Hematopoietic multipotent progenitor cell treated with erythropoietin and hydrocortisone succinate and interleukin-3 and kit ligand, for 6 days (in vitro differentiated cells): ENCODE results near the gene PLXNA1.

Source experiments
- DNase-seq: peaks from one replicate; pipeline ENCODE4 v3.0.0-alpha.2; 2015

PLXNA1 gene

DNA sequence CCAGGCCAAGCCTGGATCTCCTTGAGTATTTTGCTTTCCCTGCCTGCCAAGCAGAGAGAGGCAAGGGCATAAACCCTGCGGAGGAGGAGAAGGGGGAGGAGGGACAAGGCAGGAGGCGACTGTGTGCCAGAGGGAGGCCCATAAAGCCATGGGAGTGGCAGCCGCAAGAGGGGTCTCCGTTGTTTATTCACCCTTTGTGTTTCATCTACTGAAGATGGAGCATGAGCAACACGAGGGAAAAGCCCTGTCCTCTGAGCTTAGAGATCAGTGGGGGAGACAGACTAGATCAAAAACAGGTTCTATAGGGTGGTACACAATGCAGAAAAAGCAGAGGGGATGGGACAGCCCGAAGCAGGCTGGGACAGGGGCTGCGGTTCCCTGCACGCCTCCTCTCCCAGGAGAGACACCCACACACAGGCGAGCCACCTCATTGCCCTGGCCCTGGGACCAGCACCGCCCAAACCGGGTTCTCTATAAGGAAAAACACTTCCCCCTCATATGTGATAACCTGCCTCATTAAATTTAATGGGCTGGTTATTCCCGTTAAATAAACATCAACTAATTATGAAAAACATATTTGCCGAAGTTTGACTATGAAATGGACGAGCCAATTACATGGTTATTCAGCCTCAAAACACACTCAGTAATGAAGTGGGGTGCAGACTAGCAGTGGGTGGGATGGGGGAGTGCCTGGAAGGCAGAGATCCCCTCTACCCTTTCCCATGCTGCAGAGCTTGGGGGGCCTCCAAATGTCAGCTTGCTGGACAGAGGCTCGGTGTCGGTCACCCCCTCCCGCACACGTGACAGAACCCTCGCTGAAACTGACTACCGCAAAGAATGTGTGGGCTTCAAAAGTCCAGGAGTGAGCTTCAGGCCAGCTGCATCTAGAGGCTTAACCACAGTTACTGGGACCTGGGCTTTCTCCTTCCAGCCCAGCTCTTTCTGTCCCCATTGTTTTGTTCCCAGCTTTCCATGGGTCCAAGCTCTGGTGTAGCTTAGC, 14.2 kb upstream of the PLXNA1 start:
- DNase-seq = no peak

DNA sequence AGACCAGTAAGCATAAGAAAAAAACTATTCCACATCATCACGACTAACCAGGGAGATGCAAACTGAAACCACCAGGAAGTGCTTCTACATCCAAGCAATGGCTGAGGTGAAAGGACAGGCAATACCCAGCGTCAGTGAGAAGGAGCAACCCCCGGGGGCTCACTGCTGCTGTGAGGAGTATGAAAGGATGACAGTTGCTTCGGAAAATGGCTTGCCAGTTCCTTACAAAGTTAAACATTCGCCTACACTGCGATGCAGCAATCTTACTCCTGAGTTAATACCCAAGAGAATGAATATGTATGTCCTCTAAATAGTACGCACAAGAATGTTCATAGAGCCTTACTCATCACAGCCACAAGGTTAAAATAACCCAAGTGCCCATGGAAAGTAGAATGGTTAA, 13.3 kb upstream of the PLXNA1 start:
- DNase-seq = no peak

DNA sequence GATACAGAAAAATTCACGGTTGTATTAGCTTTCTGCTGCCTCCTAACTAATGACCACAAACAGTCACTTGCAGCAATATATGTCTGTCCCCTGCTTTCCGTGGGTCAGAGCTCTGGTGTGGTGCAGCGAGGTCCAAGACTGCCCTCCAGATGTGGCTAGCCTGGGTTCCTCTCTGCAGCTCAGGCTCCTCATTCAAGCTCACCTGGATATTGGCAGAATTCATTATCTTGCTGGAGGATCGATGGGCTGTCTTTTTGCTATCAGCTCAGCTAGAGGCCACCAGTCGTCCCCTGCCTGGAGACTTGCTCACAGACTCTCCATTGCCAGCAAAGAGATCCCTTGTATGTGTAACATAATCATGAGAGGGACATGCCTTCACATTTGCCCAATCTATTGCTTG, 12.8 kb upstream of the PLXNA1 start:
- DNase-seq = no peak

DNA sequence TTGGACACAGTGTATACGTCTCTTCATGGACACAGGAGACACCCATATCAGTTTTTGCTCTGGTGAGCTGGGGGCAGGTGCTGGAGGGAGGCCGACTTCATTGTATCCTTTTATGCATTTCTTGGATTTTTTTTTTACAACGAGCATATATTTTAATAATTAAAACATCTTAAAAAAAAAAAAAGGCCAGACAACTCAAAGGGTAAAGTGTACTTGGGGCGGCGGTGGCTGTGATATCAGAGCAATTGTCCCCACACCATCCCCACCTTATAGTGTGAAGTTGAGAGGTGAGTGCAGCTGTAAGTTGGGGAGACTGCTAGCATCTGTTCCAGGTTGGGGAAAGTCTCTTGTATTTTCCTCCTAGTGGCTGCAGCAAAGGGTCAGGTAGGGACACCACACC, 12.0 kb upstream of the PLXNA1 start:
- DNase-seq = no peak

DNA sequence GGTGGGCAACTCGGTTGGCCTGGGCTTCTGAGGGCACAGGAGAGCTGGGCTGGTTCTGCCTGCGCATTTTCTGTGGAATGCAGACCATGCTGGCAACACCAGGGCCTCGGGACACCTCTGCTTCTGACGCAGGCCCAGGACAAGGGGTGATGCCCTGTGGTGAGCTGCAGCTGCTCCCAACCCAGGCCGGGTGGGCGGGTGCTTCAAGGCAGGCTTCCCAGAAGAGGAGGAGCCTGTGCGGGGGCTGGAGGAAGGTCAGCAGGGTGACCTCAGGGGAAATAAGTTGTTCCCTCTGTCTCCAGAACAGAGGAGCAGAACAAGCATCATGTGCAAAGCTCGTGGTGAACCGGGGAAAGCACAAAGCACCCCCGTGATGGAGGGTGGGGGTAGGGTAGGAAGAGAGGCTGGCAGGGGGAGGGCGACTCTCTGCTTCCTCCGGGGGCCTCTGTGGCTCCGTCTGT, 11.0 kb upstream of the PLXNA1 start:
- no peak for DNase-seq

DNA sequence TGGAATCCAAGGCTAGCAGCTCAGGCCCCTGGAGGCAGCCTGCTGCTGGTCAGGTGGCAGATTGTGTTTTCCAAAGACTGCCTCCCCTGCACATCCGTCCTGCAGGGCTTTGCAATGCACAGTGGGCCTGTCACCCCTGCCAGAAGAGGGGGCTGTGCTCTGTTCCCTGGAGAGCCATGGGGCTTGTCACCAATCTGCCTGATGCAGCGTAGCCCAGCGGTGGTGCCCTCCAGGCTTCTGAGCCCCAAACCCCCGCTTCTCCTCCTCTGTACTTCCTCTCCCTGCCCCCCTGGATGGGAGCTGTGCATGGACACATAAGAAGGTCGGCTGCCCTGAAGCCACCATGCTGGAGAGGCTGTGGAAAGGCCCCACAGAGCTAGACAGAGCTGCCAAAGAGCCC, 10.0 kb upstream of the PLXNA1 start:
- no peak for DNase-seq

DNA sequence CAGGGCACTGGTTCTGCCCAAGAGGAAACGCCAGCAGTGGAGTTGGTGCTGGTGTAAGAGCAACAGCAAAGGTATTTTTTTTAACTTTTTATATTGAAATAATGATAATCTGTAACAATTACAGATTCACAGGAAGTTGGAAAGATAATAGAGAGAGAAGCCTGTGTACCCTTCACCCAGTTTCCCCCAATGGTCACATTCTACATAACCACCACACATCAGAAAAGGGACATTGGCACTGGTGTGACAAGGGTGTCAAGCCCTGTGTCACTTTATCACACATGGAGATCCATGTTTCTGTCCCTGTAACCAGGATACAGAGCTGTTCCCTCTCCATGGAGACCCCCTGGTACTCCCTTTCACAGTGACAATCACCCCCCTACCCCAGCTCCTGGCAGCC, 9.1 kb upstream of the PLXNA1 start:
- no peak for DNase-seq

DNA sequence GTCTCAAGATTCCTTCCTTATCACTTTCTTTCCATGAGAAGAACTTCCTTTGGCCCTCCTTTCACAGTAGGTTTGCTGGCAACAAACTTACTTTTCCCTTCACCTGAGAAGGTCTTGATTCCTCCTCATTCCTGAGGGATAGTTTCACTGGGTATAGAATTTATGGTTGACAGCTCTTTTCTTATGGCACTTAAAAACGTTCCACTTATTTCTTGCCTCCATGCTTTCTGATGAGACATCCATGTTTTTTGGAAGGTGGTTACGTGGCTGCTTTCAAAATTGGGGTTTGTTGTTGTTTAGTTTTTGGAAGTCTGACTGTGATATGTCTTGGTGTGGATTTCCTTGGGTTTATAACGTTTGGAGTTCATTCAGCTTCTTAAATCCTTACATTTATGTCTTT, 8.2 kb upstream of the PLXNA1 start:
- no peak for DNase-seq

DNA sequence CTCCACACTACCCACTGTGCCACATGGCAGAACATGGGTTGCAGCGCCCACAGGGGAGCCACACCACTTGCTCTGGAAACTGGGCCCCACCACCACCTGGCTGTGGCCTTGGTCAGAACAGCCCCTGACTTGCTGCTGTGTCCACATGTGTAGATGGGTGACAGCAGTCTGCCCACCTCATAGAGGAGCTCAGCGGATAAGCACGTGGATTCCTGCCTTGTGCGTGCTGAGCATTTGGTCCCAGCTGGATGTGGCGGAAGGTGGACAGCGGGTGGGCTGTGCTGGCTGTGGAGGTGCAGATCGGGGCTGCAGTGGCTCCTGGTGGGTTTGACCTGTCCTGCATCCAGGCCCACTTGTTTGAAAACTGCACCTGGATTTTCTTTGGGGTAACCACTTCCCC, 6.0 kb upstream of the PLXNA1 start:
- no peak for DNase-seq

DNA sequence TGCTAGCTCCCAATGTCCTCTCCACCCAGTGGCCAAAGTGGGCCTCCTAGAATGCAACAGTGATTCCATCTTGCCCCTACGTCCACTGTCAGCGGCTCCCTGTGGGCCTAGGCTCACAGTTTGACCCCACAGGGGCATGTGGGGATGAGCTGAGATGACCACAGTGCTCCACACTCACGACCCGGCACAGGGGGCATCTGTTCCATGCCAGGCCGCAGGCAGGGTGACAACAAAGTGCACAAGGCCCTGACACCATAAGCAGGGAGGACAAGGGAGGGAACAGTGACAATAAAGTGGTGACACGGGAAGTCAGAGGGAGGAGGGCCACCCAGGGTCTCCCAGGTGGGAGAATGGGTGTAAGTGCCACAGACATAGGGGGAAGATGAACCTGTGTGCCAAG, 5.1 kb upstream of the PLXNA1 start:
- DNase-seq = no peak

DNA sequence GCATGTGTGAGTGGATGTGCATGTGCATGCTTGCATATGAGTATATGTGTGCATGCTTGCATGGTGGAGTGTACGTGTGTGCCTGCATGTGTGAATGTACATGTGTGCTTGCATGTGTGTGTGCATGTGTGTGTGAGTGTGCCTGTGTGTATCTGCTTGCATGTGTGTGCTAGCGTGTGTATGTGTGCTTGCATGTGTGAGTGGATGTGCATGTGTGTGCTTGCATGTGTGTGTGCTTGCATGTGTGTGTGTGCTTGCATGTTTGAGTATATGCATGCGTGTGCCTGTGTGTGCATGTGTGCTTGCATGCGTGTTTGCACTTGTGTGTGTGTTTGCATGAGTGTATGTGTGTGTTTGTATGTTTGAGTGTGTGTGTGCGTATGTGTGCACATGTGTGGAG, 4.6 kb upstream of the PLXNA1 start:
- DNase-seq = no peak

DNA sequence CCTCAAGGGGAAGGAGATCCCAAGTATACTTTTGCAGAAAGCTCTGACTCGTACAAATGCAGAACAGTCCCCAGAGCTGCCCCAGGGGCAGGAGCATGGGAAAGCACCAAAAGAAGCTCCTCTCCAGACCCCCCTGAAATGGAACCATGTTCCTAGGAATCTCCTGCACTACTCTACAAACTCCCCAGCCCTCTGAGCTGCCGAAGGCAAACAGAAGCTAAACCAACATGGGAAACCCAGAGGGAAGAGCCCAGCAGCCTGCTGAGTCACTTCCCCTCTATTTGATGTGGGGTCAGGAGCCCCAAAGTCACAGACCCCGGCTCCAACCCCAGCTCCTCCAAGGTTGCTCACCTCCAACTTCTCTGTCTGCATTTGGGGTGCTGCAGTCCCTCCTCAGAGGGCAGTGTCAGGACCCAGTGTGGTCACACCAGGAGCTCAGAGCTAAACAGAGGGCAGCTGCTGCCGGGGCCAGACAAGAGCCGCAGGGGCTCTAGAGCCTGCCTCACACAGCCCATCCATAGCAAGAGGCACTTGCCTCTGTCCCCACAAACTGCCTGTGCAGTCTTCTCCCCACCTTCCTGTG, 3.8 kb upstream of the PLXNA1 start:
- no peak for DNase-seq

DNA sequence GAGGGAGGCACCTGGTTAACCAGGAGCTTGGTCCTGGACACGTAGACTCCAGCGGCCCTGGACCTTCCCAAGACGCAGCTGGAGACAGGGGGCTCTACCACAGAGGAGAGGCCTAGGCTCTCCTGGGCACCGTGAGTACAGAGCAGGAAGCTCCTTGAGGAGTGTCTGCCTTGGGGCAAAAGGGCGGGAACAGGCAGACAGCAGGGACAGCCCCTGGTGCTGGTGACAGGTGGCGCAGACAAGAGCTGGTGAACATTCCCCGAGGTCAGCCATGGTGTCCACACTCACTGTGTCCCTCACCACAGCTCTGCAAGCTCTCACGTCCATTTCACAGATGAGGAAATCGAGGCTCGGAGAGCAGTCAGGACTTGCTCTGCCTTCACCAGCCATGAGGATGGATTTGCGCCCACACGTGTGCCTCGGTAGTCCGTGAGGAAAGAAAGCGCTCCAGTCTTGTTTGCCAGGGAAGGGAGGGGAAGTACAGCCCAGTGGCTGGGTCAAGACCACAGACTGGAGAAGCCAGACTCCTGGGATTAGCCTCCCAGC, 2.6 kb upstream of the PLXNA1 start:
- no peak for DNase-seq

DNA sequence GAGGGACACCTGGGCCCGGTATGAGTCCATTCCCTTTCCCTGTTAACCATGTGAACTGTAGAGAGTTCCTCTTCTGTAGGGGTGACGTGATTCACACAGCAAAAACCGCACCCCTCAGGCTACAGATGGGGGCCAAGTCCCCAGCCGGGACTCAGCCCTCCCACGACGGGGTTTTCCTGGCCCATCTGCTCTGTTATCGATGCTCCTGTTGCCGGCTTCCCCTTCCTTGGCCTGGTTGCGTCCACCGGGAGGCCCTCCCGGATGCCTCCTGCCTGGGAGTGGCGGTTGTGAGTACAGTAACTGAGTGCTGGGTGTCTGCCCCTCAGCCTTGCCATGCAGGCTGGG, 817 bp upstream of the PLXNA1 start:
- DNase-seq = peak; percentile 26

DNA sequence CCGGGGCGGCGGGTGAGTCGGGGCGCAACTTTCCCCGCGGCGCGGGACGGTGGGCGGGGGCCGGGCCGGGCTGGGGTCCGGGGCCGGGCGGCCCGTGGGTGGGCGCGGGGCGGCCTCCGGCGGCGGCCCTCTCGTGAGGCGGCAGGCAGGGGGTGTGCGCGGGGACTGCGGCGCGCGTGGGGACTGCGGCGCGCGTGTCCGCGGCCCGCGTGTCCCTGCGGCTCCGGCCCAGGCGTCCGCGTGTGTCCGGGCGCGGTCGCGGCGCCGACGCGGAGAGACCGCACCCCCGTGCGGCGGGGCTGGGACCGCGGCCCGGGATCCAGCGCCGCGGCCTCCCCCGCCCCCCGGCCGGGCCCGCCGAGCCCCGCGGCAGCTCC, 349 bp downstream of the PLXNA1 start:
- DNase-seq = no peak

DNA sequence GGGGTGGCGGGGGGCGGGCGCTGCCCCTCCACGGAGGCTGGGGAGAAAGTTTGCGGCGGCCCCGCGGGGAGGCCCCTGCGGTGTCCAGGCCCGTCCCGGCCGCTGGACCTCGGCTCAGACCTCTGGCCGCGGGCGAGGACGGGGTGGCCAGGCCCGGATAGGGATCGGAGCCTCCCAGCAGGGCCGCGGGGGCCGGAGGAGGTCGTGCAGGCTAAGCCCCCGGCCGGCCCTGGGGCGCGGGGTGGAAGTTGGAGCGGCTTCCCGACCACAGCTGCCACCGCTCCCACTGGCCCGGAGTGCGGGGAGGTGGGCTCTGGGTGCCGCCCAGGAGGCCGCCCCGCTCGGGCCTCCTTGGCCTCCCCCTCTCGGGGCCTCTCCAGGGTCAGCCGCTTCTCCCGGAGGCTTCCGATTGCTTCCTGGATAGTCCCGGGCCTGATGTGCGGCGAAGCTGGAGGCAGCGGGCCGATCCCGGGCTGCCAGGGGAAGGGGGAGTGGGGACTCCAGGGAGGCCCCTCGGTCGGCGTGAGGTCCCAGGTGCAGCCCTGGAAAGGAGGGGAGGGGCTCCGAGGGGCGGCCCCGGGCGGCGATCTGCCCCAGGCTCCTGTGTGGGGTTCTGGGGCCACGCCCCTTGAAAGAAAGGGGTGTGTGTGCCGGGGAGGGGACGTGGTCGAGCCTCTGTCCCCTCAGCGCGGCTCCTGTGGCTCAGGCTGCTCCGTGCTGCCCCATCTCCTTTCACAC, 907 bp downstream of the PLXNA1 start:
- peak; percentile 36 for DNase-seq

DNA sequence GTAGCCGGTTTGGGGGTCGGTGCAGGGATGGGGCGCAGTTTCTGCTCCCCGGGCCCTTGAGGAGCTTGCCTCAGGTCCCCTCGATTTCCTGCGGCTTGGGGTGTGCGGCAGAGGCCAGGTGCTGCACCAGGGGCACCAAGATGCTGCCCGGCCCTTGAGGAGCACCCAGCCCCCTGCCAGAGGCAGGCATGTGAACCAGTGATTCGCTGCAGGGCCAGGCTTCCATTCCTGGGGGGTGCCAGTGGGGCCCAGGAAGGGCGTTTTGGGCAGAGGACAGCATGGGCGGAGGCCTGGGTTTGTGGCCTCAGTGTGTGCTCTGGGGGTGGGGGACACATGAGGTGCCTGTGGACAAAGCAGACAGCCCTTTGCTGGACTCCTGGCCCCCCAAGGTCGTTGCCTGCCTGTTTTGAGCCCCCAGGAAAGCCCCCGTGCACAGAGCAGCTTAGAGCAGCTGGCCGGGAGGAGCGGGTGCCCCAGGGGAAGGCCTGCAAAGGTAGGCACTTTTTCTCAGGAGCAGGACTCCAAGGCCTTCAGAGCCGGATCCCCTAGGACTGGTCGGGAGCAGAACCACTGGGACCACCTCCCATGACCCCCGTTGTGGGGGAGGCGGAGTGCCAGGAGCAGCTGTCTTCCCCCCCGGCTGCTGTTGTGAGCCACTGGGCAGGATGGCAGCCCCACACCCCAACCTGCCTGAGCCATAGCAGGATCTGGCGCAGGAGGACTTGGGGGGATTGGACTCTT, 1.6 kb downstream of the PLXNA1 start:
- no peak for DNase-seq

DNA sequence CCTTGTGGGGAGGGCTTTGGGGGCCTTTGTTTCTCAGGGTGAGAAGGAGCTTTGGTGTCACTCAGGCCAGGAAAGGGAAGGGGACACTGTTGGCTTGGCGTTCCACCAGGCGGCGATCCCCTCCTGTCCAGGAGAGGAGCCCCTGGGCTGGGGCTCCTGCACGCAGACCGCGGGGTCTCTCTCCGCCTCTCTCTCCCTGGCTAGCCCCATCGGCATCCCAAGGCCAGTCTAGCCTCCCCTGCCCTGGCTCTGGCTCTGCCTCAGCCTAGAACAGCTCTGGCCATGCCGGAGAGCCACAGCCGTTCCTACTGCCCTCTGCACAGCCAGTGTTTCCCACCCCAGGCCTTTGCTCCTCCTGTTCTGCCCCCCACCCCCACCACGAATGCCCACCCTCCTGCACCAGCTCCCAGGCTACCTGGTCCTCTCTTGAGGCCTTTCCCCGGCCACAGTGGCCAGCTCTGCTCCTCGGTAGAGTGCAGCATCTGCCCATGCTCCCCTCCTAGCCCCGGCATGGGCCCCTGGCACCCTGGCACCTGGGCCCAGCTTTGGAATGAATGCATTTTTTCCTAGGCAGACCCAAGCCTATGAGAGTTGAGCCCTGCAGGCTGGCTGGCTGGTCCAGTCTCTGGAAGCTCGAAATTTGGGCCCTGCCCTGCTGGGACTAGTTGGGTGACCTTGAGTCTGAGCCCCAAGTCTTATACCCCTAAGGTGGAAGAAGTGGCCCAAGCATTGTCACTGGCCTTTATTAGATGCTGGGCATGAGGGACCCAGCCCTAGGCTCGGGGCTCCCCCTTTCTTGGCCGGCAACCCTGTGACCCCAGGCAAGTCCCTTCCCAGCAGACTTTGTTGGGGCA, 2.4 kb downstream of the PLXNA1 start:
- DNase-seq = no peak

DNA sequence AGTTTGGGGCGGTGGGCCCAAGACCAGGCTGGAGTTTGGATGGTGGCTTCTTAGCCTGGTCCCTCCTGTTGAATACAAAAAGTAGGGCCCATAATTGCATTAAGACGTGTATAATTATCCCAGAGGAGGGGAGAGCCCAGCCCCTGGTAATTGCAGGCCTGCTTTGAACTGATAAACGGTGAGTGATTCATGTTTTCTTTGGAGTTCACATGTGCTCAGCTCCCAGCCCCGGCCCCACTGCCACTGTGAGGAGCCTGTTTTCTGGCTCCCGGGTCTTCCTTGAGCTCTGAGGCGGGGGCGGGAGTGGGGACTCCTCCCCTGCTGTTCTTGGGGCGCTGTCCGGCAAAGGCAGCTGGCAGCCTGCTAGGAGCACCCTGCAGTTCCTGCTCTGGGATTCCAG, 3.1 kb downstream of the PLXNA1 start:
- DNase-seq = peak; percentile 87

DNA sequence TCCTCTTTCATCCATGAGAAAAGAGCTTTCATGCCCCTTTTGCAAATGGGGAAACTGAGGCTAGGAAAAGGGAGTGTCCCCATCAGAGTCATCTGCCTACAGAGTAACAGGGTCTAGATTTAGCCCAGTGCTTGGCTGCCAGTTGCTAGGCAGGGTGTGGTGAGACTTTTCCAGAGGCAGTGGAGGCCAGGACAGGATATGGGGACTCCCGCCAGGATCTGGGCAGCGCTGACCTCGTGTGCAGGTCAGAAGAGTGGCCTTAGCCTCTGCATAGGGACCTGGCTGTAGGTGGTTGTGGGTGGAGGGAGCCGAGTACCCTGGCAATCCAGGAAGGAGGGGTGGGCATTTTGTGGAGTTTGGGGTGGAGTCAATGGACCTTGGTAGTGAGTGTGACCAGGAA, 4.2 kb downstream of the PLXNA1 start:
- DNase-seq = no peak

DNA sequence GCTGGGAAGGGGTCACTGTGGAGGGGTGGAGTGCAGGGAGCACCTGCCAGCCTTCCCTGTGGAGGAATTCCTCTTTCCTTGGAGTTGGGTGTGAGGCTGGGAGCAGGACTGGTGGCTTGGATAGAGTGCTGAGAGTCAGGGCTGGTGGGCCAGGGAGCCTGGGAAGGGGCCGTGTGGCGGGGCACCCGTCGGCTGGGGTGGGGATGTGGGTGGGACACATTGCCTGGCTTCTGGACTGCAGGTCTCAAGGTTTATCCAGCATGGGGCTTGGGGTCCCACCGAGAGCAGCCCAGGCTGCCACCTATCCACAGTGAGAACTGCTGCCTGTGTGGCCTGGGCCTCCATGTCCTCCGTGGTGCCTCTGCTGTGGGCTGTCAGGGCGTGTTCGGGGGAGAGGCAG, 4.7 kb downstream of the PLXNA1 start:
- DNase-seq = no peak

DNA sequence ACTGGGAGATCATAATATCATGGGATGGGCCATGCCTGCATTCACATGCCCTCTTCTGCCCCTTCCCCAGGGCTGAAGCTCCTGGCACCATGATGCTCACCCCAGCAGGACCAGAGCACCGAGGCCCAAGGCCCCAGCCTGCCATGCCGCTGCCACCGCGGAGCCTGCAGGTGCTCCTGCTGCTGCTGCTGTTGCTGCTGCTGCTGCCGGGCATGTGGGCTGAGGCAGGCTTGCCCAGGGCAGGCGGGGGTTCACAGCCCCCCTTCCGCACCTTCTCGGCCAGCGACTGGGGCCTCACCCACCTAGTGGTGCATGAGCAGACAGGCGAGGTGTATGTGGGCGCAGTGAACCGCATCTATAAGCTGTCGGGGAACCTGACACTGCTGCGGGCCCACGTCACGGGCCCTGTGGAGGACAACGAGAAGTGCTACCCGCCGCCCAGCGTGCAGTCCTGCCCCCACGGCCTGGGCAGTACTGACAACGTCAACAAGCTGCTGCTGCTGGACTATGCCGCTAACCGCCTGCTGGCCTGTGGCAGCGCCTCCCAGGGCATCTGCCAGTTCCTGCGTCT, 5.6 kb downstream of the PLXNA1 start:
- no peak for DNase-seq
